Nephron (organoid): ENCODE measurements around the gene BMPR1A.
A peak's percentile ranks its signal among the peaks of the same experiment; 100 is the strongest.
"Not testable (repeated sequence)": the region's sequence is repeated elsewhere in the genome, so short reads cannot be mapped to it uniquely, and the experiment has no call there.

Experiments used
- H3K27ac Mint-ChIP-seq, 3 experiments: 2 replicates each; pipeline ENCODE4 v1.8.0; 2020; ENCODE audit warnings: mixed read lengths in 3 of 3, mild to moderate bottlenecking in 2 of 3, moderate library complexity in 1 of 3
- H3K27me3 Mint-ChIP-seq: 2 replicates; pipeline ENCODE4 v1.8.0; 2021; ENCODE audit warnings: low read depth, mild to moderate bottlenecking, moderate library complexity, mixed read lengths
- H3K36me3 Mint-ChIP-seq: 2 replicates; pipeline ENCODE4 v1.8.0; 2020; ENCODE audit warnings: low read depth, mixed read lengths
- H3K4me1 Mint-ChIP-seq: 2 replicates; pipeline ENCODE4 v1.8.0; 2020; ENCODE audit warnings: mixed read lengths
- H3K4me3 Mint-ChIP-seq, 3 experiments: 2 replicates each; pipeline ENCODE4 v1.8.0; 2020; ENCODE audit warnings: mild to moderate bottlenecking in 3 of 3, mixed read lengths in 3 of 3, moderate library complexity in 2 of 3
- H3K9me3 Mint-ChIP-seq: 2 replicates; pipeline ENCODE4 v1.8.0; 2020; ENCODE audit warnings: mixed read lengths
- TF ChIP-seq, protein P1 (sequence below), 3 experiments: fragments of 200-600 bp; sonication (generic); IDR thresholded peaks; one replicate each; pipeline ENCODE4 v1.5.0; 2021; ENCODE audit warnings: antibody characterized with exemption in 3 of 3; ENCODE audit not compliant: unreplicated experiment in 3 of 3

The BMPR1A gene

GRCh38 chr10:86937502-86938154, 181.2 kb downstream of the BMPR1A start:
- Mint-ChIP-seq H3K9me3 (no peaks in the 10 kb centered on the region), H3K27me3 (peaks cover 7% of the 10 kb centered on the region), H3K36me3 (peaks cover 4% of the 10 kb centered on the region), H3K4me1 (peaks cover 4% of the 10 kb centered on the region), H3K27ac (no peak overlapping the region), H3K4me3 (peak overlapping the region in 2 of 3 experiments; percentile 27 to 62)
- TF ChIP-seq, protein P1, sequence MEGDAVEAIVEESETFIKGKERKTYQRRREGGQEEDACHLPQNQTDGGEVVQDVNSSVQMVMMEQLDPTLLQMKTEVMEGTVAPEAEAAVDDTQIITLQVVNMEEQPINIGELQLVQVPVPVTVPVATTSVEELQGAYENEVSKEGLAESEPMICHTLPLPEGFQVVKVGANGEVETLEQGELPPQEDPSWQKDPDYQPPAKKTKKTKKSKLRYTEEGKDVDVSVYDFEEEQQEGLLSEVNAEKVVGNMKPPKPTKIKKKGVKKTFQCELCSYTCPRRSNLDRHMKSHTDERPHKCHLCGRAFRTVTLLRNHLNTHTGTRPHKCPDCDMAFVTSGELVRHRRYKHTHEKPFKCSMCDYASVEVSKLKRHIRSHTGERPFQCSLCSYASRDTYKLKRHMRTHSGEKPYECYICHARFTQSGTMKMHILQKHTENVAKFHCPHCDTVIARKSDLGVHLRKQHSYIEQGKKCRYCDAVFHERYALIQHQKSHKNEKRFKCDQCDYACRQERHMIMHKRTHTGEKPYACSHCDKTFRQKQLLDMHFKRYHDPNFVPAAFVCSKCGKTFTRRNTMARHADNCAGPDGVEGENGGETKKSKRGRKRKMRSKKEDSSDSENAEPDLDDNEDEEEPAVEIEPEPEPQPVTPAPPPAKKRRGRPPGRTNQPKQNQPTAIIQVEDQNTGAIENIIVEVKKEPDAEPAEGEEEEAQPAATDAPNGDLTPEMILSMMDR (IDR thresholded peaks at IDR 0.05; ENCODE audit: unreplicated experiment in 3 of 3) = no peak

GRCh38 chr10:86938260-86938659, 181.8 kb downstream of the BMPR1A start:
- Mint-ChIP-seq H3K27ac (no peak overlapping the region), H3K27me3 (peaks cover 7% of the 10 kb centered on the region), H3K4me1 (peaks cover 4% of the 10 kb centered on the region), H3K9me3 (no peaks in the 10 kb centered on the region), H3K36me3 (peaks cover 4% of the 10 kb centered on the region), H3K4me3 (no peak overlapping the region)
- TF ChIP-seq, protein P1 (IDR thresholded peaks at IDR 0.05; ENCODE audit: unreplicated experiment in 3 of 3) = no peak

- peaks cover 10% of the 10 kb centered on the region for H3K4me1 Mint-ChIP-seq
- not testable (repeated sequence) for H3K4me3 Mint-ChIP-seq, H3K36me3 Mint-ChIP-seq, H3K27ac Mint-ChIP-seq, H3K9me3 Mint-ChIP-seq, H3K27me3 Mint-ChIP-seq
These were observed 183.7 kb downstream of the BMPR1A start for GRCh38 chr10:86940076-86940475.

DNA sequence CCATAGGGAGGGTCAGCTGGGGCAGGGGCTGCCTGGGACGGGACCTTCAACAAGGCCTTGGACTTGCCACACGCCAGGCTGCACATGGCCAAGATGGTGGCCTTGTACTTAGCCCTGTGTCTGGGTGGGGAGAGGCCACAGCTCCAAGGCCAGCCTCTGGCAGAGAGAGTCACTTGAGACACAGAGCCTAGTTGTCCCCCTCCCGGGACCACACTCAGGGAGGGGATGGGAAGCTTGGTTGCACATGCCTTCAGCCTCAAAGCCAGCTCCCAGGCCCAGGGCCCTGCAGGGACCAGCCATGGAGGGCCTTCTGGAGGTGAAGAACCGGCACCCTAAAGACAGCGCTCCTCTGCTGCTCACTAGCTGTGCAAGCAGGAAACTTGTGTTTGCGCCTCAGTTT, 184.3 kb downstream of the BMPR1A start:
- H3K4me1 Mint-ChIP-seq = peaks cover 13% of the 10 kb centered on the region
- TF ChIP-seq, protein P1 (IDR thresholded peaks at IDR 0.05; ENCODE audit: unreplicated experiment in 3 of 3) = no peak
- H3K27ac Mint-ChIP-seq = no peak overlapping the region
- H3K36me3 Mint-ChIP-seq = peaks cover 4% of the 10 kb centered on the region
- no peaks in the 10 kb centered on the region for H3K9me3 Mint-ChIP-seq
- peaks cover 4% of the 10 kb centered on the region for H3K27me3 Mint-ChIP-seq
- H3K4me3 Mint-ChIP-seq = no peak overlapping the region

- TF ChIP-seq, protein P1 (IDR thresholded peaks at IDR 0.05; ENCODE audit: unreplicated experiment in 3 of 3) = no peak
- Mint-ChIP-seq H3K4me1 (peaks cover 16% of the 10 kb centered on the region), H3K27ac (no peak overlapping the region), H3K4me3 (no peak overlapping the region), H3K27me3 (peaks cover 4% of the 10 kb centered on the region), H3K36me3 (no peaks in the 10 kb centered on the region), H3K9me3 (no peaks in the 10 kb centered on the region)
These were observed 185.0 kb downstream of the BMPR1A start for GRCh38 chr10:86941426-86941825.

DNA sequence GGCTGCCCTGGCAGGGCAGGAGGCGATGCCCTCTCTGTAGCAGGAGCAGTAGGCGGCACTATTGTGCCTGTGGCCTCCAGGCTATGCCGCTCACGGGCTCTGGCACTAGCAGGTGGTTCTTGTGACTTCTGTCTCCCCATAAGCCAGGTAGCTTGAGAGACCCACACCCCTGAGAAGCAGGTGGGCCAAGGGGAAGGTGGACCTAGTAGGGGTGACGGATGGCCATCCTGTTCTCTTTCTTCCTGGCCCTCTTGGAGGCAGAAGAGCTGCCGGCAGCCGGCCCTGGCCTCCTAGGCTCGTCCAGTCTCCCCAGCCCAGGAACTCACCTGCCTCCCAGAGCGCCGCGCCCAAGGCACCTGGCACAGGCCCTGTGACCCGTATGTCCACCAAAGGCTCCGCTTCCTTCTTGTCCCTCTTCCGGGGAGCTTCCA, 185.6 kb downstream of the BMPR1A start:
- no peaks in the 10 kb centered on the region for H3K9me3 Mint-ChIP-seq
- TF ChIP-seq, protein P1 (IDR thresholded peaks at IDR 0.05; ENCODE audit: unreplicated experiment in 3 of 3) = no peak
- no peak overlapping the region for H3K27ac Mint-ChIP-seq
- no peaks in the 10 kb centered on the region for H3K36me3 Mint-ChIP-seq
- H3K4me3 Mint-ChIP-seq = no peak overlapping the region
- H3K4me1 Mint-ChIP-seq = peaks cover 16% of the 10 kb centered on the region
- H3K27me3 Mint-ChIP-seq = peaks cover 4% of the 10 kb centered on the region
